Measurements from ENCODE around the gene GAD1.

The GAD1 gene

GRCh38 chr2:170887496-170887895 lies 70.8 kb downstream of the GAD1 start:
- Histone ChIP-seq H3K36me3 (replicated peaks; ENCODE audit: insufficient read depth, low read length) (no peaks in the 10 kb centered on the region), H4K20me1 (ENCODE audit: insufficient read depth, low read length) (no peaks in the 10 kb centered on the region), H3K27me3 (replicated peaks; ENCODE audit: insufficient read depth, low read length) (no peaks in the 10 kb centered on the region), H3K4me3 (ENCODE audit: low read length) (no peak overlapping the region), H3K9ac (ENCODE audit: low read length) (no peak overlapping the region), H3K9me2 (replicated peaks; ENCODE audit: insufficient read depth, low read length) (no peaks in the 10 kb centered on the region), H3K27ac (ENCODE audit: low read length) (no peak overlapping the region), H2AFZ (ENCODE audit: low read length) (no peak overlapping the region), H3F3A (ENCODE audit: insufficient read depth, low read length) (no peaks in the 10 kb centered on the region), H3K9me3 (replicated peaks; ENCODE audit: insufficient read depth, low read length) (no peaks in the 10 kb centered on the region), H3K79me2 (ENCODE audit: low read length) (no peaks in the 10 kb centered on the region), H3K4me2 (ENCODE audit: low read depth, low read length) (no peak overlapping the region), H3K4me1 (ENCODE audit: low read length) (0 out of 2 replicates have a peak, but pooled peaks cover 3% of the 10 kb centered on the region)
- TF ChIP-seq EZH2phosphoT487 (IDR thresholded peaks at IDR 0.05; ENCODE audit: low read length) (no peak), EZH2 (optimal IDR thresholded peaks at IDR 0.05; ENCODE audit: low read depth, low read length) (no peak)
- TF ChIP-seq, protein P1, sequence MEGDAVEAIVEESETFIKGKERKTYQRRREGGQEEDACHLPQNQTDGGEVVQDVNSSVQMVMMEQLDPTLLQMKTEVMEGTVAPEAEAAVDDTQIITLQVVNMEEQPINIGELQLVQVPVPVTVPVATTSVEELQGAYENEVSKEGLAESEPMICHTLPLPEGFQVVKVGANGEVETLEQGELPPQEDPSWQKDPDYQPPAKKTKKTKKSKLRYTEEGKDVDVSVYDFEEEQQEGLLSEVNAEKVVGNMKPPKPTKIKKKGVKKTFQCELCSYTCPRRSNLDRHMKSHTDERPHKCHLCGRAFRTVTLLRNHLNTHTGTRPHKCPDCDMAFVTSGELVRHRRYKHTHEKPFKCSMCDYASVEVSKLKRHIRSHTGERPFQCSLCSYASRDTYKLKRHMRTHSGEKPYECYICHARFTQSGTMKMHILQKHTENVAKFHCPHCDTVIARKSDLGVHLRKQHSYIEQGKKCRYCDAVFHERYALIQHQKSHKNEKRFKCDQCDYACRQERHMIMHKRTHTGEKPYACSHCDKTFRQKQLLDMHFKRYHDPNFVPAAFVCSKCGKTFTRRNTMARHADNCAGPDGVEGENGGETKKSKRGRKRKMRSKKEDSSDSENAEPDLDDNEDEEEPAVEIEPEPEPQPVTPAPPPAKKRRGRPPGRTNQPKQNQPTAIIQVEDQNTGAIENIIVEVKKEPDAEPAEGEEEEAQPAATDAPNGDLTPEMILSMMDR (IDR thresholded peaks at IDR 0.05; ENCODE audit: low read length), result no peak
- DNase-seq, result no peak

- Histone ChIP-seq H3K4me2 (ENCODE audit: low read depth, low read length) (no peak overlapping the region), H3F3A (ENCODE audit: insufficient read depth, low read length) (no peaks in the 10 kb centered on the region), H3K4me3 (ENCODE audit: low read length) (no peak overlapping the region), H3K79me2 (ENCODE audit: low read length) (no peaks in the 10 kb centered on the region), H4K20me1 (ENCODE audit: insufficient read depth, low read length) (no peaks in the 10 kb centered on the region), H3K9ac (ENCODE audit: low read length) (no peak overlapping the region), H3K27me3 (replicated peaks; ENCODE audit: insufficient read depth, low read length) (no peaks in the 10 kb centered on the region), H3K4me1 (ENCODE audit: low read length) (0 out of 2 replicates have a peak, but pooled peaks cover 3% of the 10 kb centered on the region), H3K27ac (ENCODE audit: low read length) (no peak overlapping the region), H2AFZ (ENCODE audit: low read length) (no peak overlapping the region), H3K9me3 (replicated peaks; ENCODE audit: insufficient read depth, low read length) (no peaks in the 10 kb centered on the region), H3K36me3 (replicated peaks; ENCODE audit: insufficient read depth, low read length) (no peaks in the 10 kb centered on the region), H3K9me2 (replicated peaks; ENCODE audit: insufficient read depth, low read length) (no peaks in the 10 kb centered on the region)
- DNase-seq, result no peak
- TF ChIP-seq EZH2 (optimal IDR thresholded peaks at IDR 0.05; ENCODE audit: low read depth, low read length) (no peak), EZH2phosphoT487 (IDR thresholded peaks at IDR 0.05; ENCODE audit: low read length) (no peak)
- TF ChIP-seq, protein P1 (IDR thresholded peaks at IDR 0.05; ENCODE audit: low read length), result no peak
Observed at GRCh38 chr2:170887896-170888295, 71.2 kb downstream of the GAD1 start.

GRCh38 chr2:170891893-170892292 lies 75.2 kb downstream of the GAD1 start:
- Histone ChIP-seq H3K9me3 (replicated peaks; ENCODE audit: insufficient read depth, low read length) (no peaks in the 10 kb centered on the region), H3K79me2 (ENCODE audit: low read length) (no peaks in the 10 kb centered on the region), H3K27me3 (replicated peaks; ENCODE audit: insufficient read depth, low read length) (no peaks in the 10 kb centered on the region), H4K20me1 (ENCODE audit: insufficient read depth, low read length) (no peaks in the 10 kb centered on the region), H3K27ac (ENCODE audit: low read length) (no peak overlapping the region), H3K4me2 (ENCODE audit: low read depth, low read length) (no peak overlapping the region), H3F3A (ENCODE audit: insufficient read depth, low read length) (no peaks in the 10 kb centered on the region), H3K36me3 (replicated peaks; ENCODE audit: insufficient read depth, low read length) (no peaks in the 10 kb centered on the region), H2AFZ (ENCODE audit: low read length) (no peak overlapping the region), H3K4me3 (ENCODE audit: low read length) (no peak overlapping the region), H3K4me1 (ENCODE audit: low read length) (no peaks in the 10 kb centered on the region), H3K9me2 (replicated peaks; ENCODE audit: insufficient read depth, low read length) (no peaks in the 10 kb centered on the region), H3K9ac (ENCODE audit: low read length) (no peak overlapping the region)
- DNase-seq, result no peak
- TF ChIP-seq EZH2phosphoT487 (IDR thresholded peaks at IDR 0.05; ENCODE audit: low read length) (no peak), EZH2 (optimal IDR thresholded peaks at IDR 0.05; ENCODE audit: low read depth, low read length) (no peak)
- TF ChIP-seq, protein P1 (IDR thresholded peaks at IDR 0.05; ENCODE audit: low read length), result no peak

All from MM.1S (cell line).